Tibial nerve (tissue), 4 donors: Measurements from ENCODE around the gene AQP3. TPM values are rescaled to one million over a fixed set of nuclear protein-coding genes. Genes with fewer than 3 reads are reported as not detected.
A peak's percentile ranks its signal among the peaks of the same experiment; 100 is the strongest.

ENCODE experiments used
- DNase-seq, 2 donors: peaks; one replicate each; pipeline ENCODE4 v3.0.0-alpha.2; 2019; ENCODE audit warnings: low spot score in 2 of 2
- H3K27ac ChIP-seq, 4 donors: fragments of 200-600 bp; sonication (generic) in 3 of 4; one replicate each; pipeline ENCODE4 v1.5.1; 2017 to 2019; ENCODE audit warnings: mild to moderate bottlenecking in 1 of 4
- H3K27me3 ChIP-seq, 2 donors: fragments of 200-600 bp; sonication (generic) in 1 of 2; one replicate each; pipeline versions ENCODE4 v1.5.1 to v1.6.0; 2017 to 2019
- H3K36me3 ChIP-seq, 3 donors: fragments of 200-600 bp; sonication (generic); one replicate each; pipeline ENCODE4 v1.5.1; 2018 to 2019
- H3K4me1 ChIP-seq, 4 donors: fragments of 200-600 bp; sonication (generic) in 3 of 4; one replicate each; pipeline ENCODE4 v1.5.1; 2017 to 2019
- H3K4me3 ChIP-seq, 4 donors: fragments of 200-600 bp; sonication (generic) in 3 of 4; one replicate each; pipeline ENCODE4 v1.5.1; 2017 to 2019; ENCODE audit warnings: mild to moderate bottlenecking in 1 of 4, moderate library complexity in 1 of 4
- H3K9me3 ChIP-seq, 4 donors: fragments of 200-600 bp; sonication (generic) in 3 of 4; one replicate each; pipeline ENCODE4 v1.5.1; 2017 to 2019
- EP300 ChIP-seq, 2 donors: sonication (generic); formaldehyde crosslinking; IDR thresholded peaks; one replicate each; pipeline ENCODE4 v1.6.1; 2017; ENCODE audit warnings: antibody characterized with exemption in 2 of 2, mild to moderate bottlenecking in 1 of 2
- POLR2A ChIP-seq, 2 donors: fragments of 450-650 bp; IDR thresholded peaks; one replicate each; pipeline ENCODE4 v1.6.1; 2017; ENCODE audit warnings: antibody characterized with exemption in 2 of 2, mild to moderate bottlenecking in 2 of 2, moderate library complexity in 2 of 2
- WGBS, 2 donors: methylation state at CpG; one replicate each; pipeline ENCODE4 v1.1.5; 2018; 5-methylcytosine and 5-hydroxymethylcytosine counted together
- total RNA-seq, 4 donors: library from RNA; depleted of rRNA; stranded (reverse); fragments of >200 nt; gene quantifications; one replicate each; pipeline ENCODE4 v1.1.0, GENCODE V29; 2016
- TF ChIP-seq, protein P1 (sequence below), 5 experiments: fragments of 200-600 bp in 3 of 5; fragments of 450-650 bp in 2 of 5; sonication (generic) in 3 of 5; IDR thresholded peaks; one replicate each; pipeline ENCODE4 v1.5.1; 2016 to 2019; ENCODE audit warnings: antibody characterized with exemption in 5 of 5, mild to moderate bottlenecking in 3 of 5, moderate library complexity in 2 of 5

AQP3 gene
- total RNA-seq, 4 donors from 2014 or later = 41.1 to 200 (median 96.8) TPM

DNA sequence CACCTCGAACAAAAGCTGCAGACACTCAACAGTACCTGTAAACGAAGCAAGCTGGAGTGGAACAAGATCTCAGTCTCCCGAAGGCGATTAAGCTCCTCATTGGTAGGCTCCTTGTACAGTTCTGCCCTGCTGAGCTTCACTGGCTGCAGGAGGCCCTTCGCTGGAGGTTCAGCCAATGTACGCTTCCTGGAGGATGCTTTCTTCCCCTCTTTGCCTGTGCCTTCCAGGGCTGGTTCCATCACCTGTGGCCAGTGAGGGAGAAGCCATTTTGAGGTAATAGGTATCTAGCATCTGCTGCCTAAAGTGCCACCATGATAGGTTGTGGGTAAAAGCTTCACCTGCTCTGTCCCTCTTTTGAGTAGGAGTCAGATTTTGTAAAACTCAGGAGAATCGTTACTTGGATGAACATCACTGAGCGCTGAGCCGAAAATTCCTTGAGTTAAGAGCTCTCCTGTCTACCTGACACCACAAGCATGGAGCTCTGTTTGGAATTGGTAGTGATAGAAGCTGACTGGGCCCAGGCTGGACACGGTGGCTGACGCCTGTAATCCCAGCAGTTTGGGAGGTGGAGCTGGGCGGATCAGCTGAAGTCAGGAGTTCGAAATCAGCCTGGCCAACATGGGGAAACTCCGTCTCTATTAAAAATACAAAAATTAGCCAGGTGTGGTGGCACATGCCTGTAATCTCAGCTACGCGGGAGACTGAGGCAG, 24.9 kb upstream of the AQP3 start:
- Histone ChIP-seq H3K4me3 (peak overlapping the region in 2 of 4 donors; percentile 80 to 84), H3K27me3 (no peaks in the 10 kb centered on the region), H3K4me1 (peaks cover 0 to 23% (median 13%) of the 10 kb centered on the region in 4 donors), H3K27ac (no peak overlapping the region), H3K36me3 (peaks cover 0 to 55% (median 26%) of the 10 kb centered on the region in 3 donors), H3K9me3 (no peaks in the 10 kb centered on the region)
- DNase-seq = no peak
- 87 to 94% methylated on average over 16 of the region's 16 CpGs for WGBS, 2 donors
- TF ChIP-seq POLR2A (IDR thresholded peaks at IDR 0.05) (no peak), EP300 (IDR thresholded peaks at IDR 0.05) (no peak)
- TF ChIP-seq, protein P1, sequence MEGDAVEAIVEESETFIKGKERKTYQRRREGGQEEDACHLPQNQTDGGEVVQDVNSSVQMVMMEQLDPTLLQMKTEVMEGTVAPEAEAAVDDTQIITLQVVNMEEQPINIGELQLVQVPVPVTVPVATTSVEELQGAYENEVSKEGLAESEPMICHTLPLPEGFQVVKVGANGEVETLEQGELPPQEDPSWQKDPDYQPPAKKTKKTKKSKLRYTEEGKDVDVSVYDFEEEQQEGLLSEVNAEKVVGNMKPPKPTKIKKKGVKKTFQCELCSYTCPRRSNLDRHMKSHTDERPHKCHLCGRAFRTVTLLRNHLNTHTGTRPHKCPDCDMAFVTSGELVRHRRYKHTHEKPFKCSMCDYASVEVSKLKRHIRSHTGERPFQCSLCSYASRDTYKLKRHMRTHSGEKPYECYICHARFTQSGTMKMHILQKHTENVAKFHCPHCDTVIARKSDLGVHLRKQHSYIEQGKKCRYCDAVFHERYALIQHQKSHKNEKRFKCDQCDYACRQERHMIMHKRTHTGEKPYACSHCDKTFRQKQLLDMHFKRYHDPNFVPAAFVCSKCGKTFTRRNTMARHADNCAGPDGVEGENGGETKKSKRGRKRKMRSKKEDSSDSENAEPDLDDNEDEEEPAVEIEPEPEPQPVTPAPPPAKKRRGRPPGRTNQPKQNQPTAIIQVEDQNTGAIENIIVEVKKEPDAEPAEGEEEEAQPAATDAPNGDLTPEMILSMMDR (IDR thresholded peaks at IDR 0.05) = no peak

- TF ChIP-seq POLR2A (IDR thresholded peaks at IDR 0.05) (no peak), EP300 (IDR thresholded peaks at IDR 0.05) (no peak)
- TF ChIP-seq, protein P1 (IDR thresholded peaks at IDR 0.05) = no peak
- Histone ChIP-seq H3K27me3 (no peaks in the 10 kb centered on the region), H3K4me3 (no peak overlapping the region), H3K9me3 (no peaks in the 10 kb centered on the region), H3K36me3 (peaks cover 0 to 58% (median 32%) of the 10 kb centered on the region in 3 donors), H3K4me1 (peaks cover 0 to 23% (median 13%) of the 10 kb centered on the region in 4 donors), H3K27ac (no peak overlapping the region)
- 62 to 94% methylated on average over 2 of the region's 2 CpGs for WGBS, 2 donors
- no peak for DNase-seq
These were observed 24.0 kb upstream of the AQP3 start for GRCh38 chr9:33471361-33471760.

GRCh38 chr9:33469891-33470290, 22.5 kb upstream of the AQP3 start:
- Histone ChIP-seq H3K9me3 (no peaks in the 10 kb centered on the region), H3K27ac (no peak overlapping the region), H3K36me3 (peaks cover 0 to 73% (median 47%) of the 10 kb centered on the region in 3 donors), H3K4me1 (peaks cover 0 to 23% (median 13%) of the 10 kb centered on the region in 4 donors), H3K27me3 (no peaks in the 10 kb centered on the region), H3K4me3 (no peak overlapping the region)
- TF ChIP-seq POLR2A (IDR thresholded peaks at IDR 0.05) (no peak), EP300 (IDR thresholded peaks at IDR 0.05) (no peak)
- TF ChIP-seq, protein P1 (IDR thresholded peaks at IDR 0.05) = no peak
- 87 to 89% methylated on average over 6 of the region's 6 CpGs for WGBS, 2 donors
- no peak for DNase-seq

DNA sequence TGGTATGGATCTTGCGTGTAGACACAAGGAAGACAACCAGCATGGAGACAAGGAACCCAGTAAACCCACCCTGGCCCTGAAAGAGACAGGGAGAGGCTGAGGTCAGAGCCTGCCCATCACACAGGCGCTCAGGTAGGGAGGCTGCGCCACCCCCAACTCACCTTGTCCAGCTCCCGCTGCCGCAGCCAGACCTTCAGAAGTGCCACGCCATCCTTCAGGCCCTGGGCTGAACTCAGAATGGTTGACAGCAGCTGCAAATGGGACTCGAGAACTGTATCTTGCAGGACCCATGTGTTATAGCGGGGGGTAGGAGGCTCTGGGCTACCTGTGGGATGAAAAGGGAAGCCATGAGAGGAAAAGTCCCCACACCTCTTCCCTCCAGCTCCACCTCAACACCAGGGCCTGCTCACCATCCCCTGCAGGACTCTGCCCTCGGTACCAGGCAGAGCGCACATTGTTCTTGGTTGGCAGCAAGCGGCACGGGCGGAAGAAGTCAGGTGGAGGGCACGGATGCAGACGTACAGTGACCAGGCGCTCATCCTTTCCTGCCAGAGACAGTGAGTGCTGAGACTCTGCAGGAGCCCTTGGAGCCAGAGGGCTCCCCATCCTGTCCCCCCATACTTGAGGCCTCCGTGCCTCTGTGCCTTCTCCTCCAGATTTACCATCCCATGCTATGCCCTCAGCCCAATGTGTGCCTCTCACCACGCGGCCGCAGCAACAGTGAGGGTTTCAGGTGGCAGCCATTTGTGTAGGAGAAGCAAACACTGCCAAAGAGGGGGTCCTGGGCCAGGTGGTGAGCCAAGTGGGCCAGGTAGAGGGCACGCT, 21.6 kb upstream of the AQP3 start:
- 93 to 96% methylated on average over 20 to 21 of the region's 21 CpGs for WGBS, 2 donors

More for the DNA sequence above, 21.6 kb upstream of the AQP3 start:
- no peak overlapping the region for H3K4me3 ChIP-seq
- H3K36me3 ChIP-seq = peaks cover 0 to 82% (median 47%) of the 10 kb centered on the region in 3 donors
- H3K9me3 ChIP-seq = no peaks in the 10 kb centered on the region
- H3K27ac ChIP-seq = no peak overlapping the region
- peaks cover 0 to 17% (median 13%) of the 10 kb centered on the region in 4 donors for H3K4me1 ChIP-seq
- TF ChIP-seq POLR2A (IDR thresholded peaks at IDR 0.05) (no peak), EP300 (IDR thresholded peaks at IDR 0.05) (no peak)
- TF ChIP-seq, protein P1 (IDR thresholded peaks at IDR 0.05) = no peak
- no peaks in the 10 kb centered on the region for H3K27me3 ChIP-seq
- DNase-seq = no peak
